ENCODE measurements around the gene NLGN4X. TPM values are rescaled to one million over a fixed set of nuclear protein-coding genes. Genes with fewer than 3 reads are reported as not detected.

The NLGN4X gene
- total RNA-seq (2022; extraction: Qiagen RNA extraction): 0.01 to 0.03 TPM in 2 of 5 replicates, not detected in the others

DNA sequence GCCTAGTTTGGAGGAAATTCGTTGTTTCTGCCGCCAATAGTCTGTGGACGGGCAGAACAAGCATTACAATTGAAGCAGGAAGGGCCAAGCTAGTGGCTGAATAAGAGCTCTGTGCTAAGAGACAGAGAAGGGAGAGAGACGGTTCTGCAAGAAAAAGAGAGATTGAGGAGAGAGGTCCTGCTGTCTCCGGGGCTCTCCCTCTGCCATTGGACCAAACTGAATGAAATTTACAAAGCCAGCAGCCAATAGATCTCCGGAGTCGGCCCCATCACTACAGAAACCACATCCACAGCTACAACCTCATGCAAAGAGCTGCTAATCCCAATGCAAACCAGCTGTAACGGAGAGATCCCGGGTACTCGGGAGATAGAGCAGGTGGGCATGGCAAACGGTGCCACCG lies at the start of gene NLGN4X:
NLGN4X (minus strand) TSS at position 148 of the 400 bp plus-strand sequence. CDS start 77,401 bp downstream, outside the sequence.

